Endodermal cell (in vitro differentiated cells): ENCODE measurements around the gene JSRP1. TPM values are rescaled to one million over a fixed set of nuclear protein-coding genes. Genes with fewer than 3 reads are reported as not detected.

Experiments used
- DNase-seq: peaks from one replicate; pipeline ENCODE4 v3.0.0-alpha.2; 2017
- H3K27ac ChIP-seq: 2 replicates; pipeline ENCODE4 v1.5.1; 2013; ENCODE audit warnings: mild to moderate bottlenecking, low read depth, low read length, moderate library complexity
- H3K27me3 ChIP-seq: 2 replicates; pipeline ENCODE4 v1.6.1; 2013; ENCODE audit warnings: mild to moderate bottlenecking, low read length, moderate library complexity; ENCODE audit not compliant: insufficient read depth, control insufficient read depth, poor library complexity, severe bottlenecking
- H3K36me3 ChIP-seq: 2 replicates; pipeline ENCODE4 v1.7.0; 2013; ENCODE audit warnings: mild to moderate bottlenecking, low read length, moderate library complexity; ENCODE audit not compliant: control insufficient read depth, insufficient read depth
- H3K4me1 ChIP-seq: one replicate; pipeline ENCODE4 v1.7.0; 2013; ENCODE audit warnings: low read length; ENCODE audit not compliant: control insufficient read depth, insufficient read depth
- H3K4me3 ChIP-seq: 2 replicates; pipeline ENCODE4 v1.5.1; 2013; ENCODE audit warnings: mild to moderate bottlenecking, low read length, moderate library complexity
- H3K9ac ChIP-seq: 2 replicates; pipeline ENCODE4 v1.6.1; 2013; ENCODE audit warnings: mild to moderate bottlenecking, low read length, moderate library complexity; ENCODE audit not compliant: poor library complexity, severe bottlenecking; ENCODE audit errors: extremely low read depth
- H3K9me3 ChIP-seq: 2 replicates; pipeline ENCODE4 v1.6.1; 2013; ENCODE audit warnings: mild to moderate bottlenecking, low read length, moderate library complexity; ENCODE audit not compliant: control insufficient read depth
- H3K27ac Mint-ChIP-seq: 2 replicates; pipeline ENCODE4 v1.8.0; 2020; ENCODE audit warnings: mixed read lengths
- H3K27me3 Mint-ChIP-seq: 2 replicates; pipeline ENCODE4 v1.8.0; 2021; ENCODE audit warnings: mild to moderate bottlenecking, mixed read lengths; ENCODE audit not compliant: insufficient read depth
- H3K36me3 Mint-ChIP-seq: 2 replicates; pipeline ENCODE4 v1.8.0; 2020; ENCODE audit warnings: low read depth, mixed read lengths
- H3K4me1 Mint-ChIP-seq: 2 replicates; pipeline ENCODE4 v1.8.0; 2020; ENCODE audit warnings: mixed read lengths
- H3K4me3 Mint-ChIP-seq: 2 replicates; pipeline ENCODE4 v1.8.0; 2020; ENCODE audit warnings: mild to moderate bottlenecking, moderate library complexity, mixed read lengths
- H3K9me3 Mint-ChIP-seq: 2 replicates; pipeline ENCODE4 v1.8.0; 2020; ENCODE audit warnings: mild to moderate bottlenecking, mixed read lengths
- CTCF ChIP-seq: fragments of 200-600 bp; sonication (generic); conservative IDR thresholded peaks from 2 replicates; pipeline ENCODE4 v1.5.0; 2021; ENCODE audit warnings: antibody characterized with exemption, mild to moderate bottlenecking
- WGBS, 2 experiments: methylation state at CpG; one replicate each; pipeline versions ENCODE4 v1.1.5 to v1.1.7; 2013; ENCODE audit warnings: missing lambda C conversion rate in 2 of 2, mixed read lengths in 1 of 2; ENCODE audit not compliant: insufficient coverage in 1 of 2, insufficient read length in 1 of 2; 5-methylcytosine and 5-hydroxymethylcytosine counted together
- total RNA-seq, 2 donors: library from RNA; stranded (reverse); fragmentation: NEBNext Ultra II Directional in 1 of 2; extraction: Animal tissue kit (Norgen Biotek cat#: 25700) in 1 of 2; gene quantifications; 2 replicates in 1 of 2; 3 replicates in 1 of 2; pipeline ENCODE4 v1.2.1, GENCODE V29; 2021

The JSRP1 gene
- total RNA-seq, 2 donors from 2014 or later, result 0.66 to 0.89 TPM

GRCh38 chr19:2255112-2255845 is 938 bp downstream of the JSRP1 start:
- Histone ChIP-seq H3K27me3 (peaks cover 16% of the 10 kb centered on the region), H3K4me3 (no peak overlapping the region), H3K4me1 (no peaks in the 10 kb centered on the region), H3K9ac (no peak overlapping the region), H3K36me3 (no peaks in the 10 kb centered on the region), H3K9me3 (no peaks in the 10 kb centered on the region), H3K27ac (no peak overlapping the region)
- TF ChIP-seq CTCF, result no peak
- Mint-ChIP-seq H3K27me3 (peaks cover 11% of the 10 kb centered on the region), H3K27ac (no peak overlapping the region), H3K4me3 (no peak overlapping the region), H3K4me1 (peaks cover 3% of the 10 kb centered on the region), H3K36me3 (no peaks in the 10 kb centered on the region), H3K9me3 (no peaks in the 10 kb centered on the region)
- 92 to 97% methylated on average over 13 to 16 of the region's 16 CpGs for WGBS, 2 experiments
- no peak for DNase-seq

GRCh38 chr19:2254064-2254872 is 1.9 kb downstream of the JSRP1 start:
- Histone ChIP-seq H3K4me1 (no peaks in the 10 kb centered on the region), H3K27me3 (peaks cover 16% of the 10 kb centered on the region), H3K9ac (no peak overlapping the region), H3K9me3 (no peaks in the 10 kb centered on the region), H3K4me3 (peak overlapping the region; percentile 73), H3K27ac (no peak overlapping the region), H3K36me3 (no peaks in the 10 kb centered on the region)
- Mint-ChIP-seq H3K27me3 (peaks cover 10% of the 10 kb centered on the region), H3K4me1 (peaks cover 3% of the 10 kb centered on the region), H3K9me3 (no peaks in the 10 kb centered on the region), H3K4me3 (peak overlapping the region; percentile 54), H3K36me3 (no peaks in the 10 kb centered on the region), H3K27ac (peak overlapping the region; percentile 74)
- peak; percentile 94 for DNase-seq
- peak; percentile 82 for TF ChIP-seq CTCF
- WGBS, 2 experiments, result 43 to 61% methylated on average over 6 to 19 of the region's 20 CpGs

GRCh38 chr19:2253106-2254063 is 2.8 kb downstream of the JSRP1 start:
- Histone ChIP-seq H3K4me1 (no peaks in the 10 kb centered on the region), H3K36me3 (no peaks in the 10 kb centered on the region), H3K9ac (no peak overlapping the region), H3K27me3 (peaks cover 16% of the 10 kb centered on the region), H3K9me3 (no peaks in the 10 kb centered on the region), H3K27ac (no peak overlapping the region), H3K4me3 (peak overlapping the region; percentile 73)
- peak; percentile 86 for DNase-seq
- peak; percentile 70 for TF ChIP-seq CTCF
- Mint-ChIP-seq H3K9me3 (no peaks in the 10 kb centered on the region), H3K4me1 (peaks cover 3% of the 10 kb centered on the region), H3K4me3 (peak overlapping the region; percentile 54), H3K36me3 (peaks cover 3% of the 10 kb centered on the region), H3K27ac (peak overlapping the region; percentile 74), H3K27me3 (peaks cover 10% of the 10 kb centered on the region)
- WGBS, 2 experiments, result 6 to 11% methylated on average over 38 to 77 of the region's 77 CpGs
